ENCODE measurements around the gene TFB1M.
A peak's percentile ranks its signal among the peaks of the same experiment; 100 is the strongest.
"Not testable (repeated sequence)": the region's sequence is repeated elsewhere in the genome, so short reads cannot be mapped to it uniquely, and the experiment has no call there.

TFB1M gene

DNA sequence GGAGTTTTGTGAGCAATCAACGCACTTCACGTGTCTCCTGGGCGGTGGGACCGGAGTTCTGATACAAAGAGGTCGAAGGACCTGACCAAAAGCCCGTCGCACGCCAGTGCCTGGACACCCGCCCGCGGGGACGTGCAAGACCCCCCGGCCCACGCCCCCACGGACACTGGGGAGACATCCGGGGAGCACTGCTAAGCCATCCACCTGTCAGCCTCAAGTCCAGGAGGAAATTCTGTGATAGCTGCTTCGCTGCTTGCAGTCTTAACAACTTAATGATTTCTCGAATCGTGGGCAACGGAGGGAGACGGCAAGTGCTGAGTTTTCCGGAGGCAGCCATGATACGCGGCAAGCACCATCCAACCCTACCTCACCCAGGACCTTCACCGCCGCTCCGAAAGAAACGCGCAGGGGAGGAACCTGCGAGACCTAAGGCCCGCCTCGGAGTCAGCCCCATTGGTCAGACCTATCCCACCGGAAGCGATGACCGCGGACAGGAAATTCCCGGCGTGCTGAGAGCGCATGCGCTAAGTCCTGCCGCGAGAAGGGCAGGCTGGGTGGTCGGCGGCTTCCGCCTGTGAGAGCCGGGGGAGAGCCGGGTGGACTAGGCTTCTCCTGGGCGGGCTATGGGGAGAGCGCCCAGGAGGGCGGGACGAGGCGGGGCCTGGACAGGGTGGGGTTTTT is at the start of gene TFB1M:
TFB1M (minus strand) TSS at position 393 of the 681 bp plus-strand sequence; CDS start at position 337, 56 bp downstream.
- DNase-seq, result peak; percentile 97

DNA sequence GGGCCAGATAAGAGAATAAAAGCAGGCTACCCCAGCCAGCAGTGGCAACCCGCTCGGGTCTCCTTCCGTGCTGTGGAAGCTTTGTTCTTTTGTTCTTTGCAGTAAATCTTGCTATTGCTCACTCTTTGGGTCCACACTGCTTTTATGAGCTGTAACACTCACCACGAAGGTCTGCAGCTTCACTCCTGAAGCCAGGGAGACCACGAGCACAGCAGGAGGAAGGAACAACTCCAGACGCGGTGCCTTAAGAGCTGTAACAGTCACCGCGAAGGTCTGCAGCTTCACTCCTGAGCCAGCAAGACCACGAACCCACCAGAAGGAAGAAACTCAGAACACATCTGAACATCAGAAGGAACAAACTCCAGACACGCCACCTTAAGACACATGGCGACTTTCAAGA is 49.7 kb upstream of the TFB1M start:
- DNase-seq, result not testable (repeated sequence)

GRCh38 chr6:155362968-155363632 is 48.8 kb upstream of the TFB1M start:
- DNase-seq, result not testable (repeated sequence)

- DNase-seq, result no peak
Measured at GRCh38 chr6:155354167-155354566, 39.9 kb upstream of the TFB1M start.

DNA sequence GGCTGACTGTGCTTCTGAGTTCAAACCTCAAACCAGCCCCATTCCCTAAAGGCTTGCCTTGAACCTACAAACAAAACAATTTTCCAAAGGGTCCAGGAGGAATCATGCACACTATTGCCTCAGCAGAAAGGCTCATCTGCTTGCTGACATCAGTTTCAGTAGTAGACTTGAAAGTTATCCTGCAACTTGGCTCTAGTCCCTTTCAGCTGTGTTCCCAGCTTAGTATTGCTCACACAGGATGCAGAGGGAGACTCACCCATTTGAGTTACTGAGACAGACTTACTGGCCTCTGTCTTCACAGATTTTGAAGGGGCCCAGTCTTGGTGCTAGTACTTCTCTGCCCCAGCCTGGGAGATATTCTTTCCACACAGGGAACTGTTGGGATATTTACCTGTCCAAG is 38.5 kb upstream of the TFB1M start:
- no peak for DNase-seq

DNA sequence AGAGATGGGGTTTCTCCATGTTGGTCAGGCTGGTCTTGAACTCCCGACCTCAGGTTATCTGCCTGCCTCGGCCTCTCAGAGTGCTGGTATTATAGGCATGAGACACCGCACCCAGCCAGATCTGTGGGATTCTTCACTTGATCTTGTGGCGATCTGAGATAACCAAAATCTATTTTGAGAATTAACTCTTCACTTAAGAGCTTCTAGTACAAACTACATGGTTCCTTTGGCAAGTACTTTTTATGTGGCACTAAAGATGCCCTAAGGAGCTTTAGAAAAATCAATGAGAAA is 37.8 kb upstream of the TFB1M start:
- no peak for DNase-seq

DNA sequence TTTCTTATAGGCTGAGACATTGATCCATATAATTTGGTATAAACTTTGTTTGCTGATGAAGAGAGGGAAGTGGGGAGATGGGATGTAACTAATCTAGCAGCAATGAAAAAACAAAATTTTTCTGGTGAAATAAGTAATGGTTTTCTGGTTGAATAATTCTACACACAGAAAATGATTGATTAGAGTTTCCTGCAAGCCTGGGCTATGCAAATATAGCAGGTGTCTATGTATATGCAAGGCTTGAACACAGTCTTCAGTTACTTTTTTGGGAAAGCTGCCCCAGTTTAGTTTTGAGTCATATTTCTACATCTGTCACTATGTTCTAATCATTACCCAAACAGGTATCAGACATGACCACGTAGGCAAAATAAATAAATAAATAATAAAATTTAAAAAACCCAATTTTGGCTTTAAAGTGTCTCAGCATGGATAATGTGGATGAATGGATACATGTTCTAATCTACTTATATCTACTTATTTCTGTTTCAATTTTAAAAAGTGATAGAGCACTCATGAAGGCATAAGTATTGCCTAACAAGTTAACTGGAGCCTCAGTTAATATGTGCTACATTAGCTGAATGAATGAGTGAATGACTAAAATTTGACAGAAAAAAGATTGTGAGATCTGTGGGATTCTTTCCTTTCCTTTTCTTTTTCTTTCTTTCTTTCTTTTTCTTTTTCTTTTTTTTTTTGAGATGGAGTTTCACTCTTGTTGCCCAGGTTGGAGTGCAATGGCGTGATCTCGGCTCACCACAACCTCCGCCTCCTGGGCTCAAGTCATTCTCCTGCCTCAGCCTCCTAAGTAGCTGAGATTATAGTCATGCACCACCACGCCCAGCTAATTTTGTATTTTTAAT is 37.2 kb upstream of the TFB1M start:
- no peak for DNase-seq

GRCh38 chr6:155349956-155350355 is 35.7 kb upstream of the TFB1M start:
- DNase-seq, result no peak

GRCh38 chr6:155349129-155349528 is 34.8 kb upstream of the TFB1M start:
- DNase-seq, result no peak

DNA sequence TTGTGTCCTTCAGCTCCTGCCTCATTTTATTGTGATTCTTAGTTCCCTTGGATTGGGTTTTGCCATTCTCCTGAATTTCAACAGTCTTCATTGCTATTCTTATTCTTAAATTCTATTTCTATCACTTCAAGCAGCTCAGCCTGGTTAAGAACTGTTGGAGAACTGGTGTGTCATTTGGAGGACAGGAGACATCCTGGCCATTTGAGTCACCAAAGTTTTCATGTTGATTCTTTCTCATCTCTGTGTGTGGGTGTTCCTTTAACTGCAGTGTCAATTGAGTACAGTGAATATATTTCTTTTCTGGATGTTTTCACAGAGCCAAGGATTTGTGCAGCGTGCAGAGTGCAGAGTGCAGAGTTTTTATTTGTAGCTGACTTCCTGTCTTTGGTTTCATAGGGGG is 33.5 kb upstream of the TFB1M start:
- no peak for DNase-seq

GRCh38 chr6:155346957-155347356 is 32.7 kb upstream of the TFB1M start:
- no peak for DNase-seq

GRCh38 chr6:155344341-155345006 is 30.2 kb upstream of the TFB1M start:
- no peak for DNase-seq

DNA sequence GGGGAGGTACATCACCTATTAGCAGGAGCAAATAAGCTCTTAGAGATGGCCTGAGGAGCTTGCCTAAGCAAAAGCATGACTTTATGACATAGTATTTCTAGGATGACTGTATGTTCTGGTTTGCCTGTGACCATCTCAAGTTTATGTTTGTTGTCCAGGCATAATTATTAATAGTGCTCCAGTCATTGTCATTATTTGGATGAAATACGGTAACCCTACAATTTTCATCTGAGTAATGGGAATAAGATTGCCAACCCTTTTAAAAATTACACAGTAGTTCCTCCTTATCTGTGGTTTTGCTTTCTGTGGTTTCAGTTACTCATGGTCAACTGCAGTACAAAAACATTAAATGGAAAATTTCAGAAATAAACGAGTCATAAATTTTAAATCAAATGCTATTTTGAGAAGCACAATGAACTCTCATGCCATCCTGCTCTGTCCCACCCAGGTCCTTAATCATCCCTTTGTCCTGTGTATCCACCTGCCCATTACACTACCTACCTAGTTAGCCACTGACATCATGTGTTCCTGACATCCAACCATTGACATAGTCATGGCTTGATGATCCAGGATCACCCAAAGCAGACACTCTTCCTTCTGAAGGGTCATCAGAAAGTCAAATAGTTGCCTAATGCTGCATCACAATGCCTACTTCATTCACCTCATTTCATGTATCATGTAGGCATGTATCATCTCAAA is 27.0 kb upstream of the TFB1M start:
- DNase-seq, result no peak

DNA sequence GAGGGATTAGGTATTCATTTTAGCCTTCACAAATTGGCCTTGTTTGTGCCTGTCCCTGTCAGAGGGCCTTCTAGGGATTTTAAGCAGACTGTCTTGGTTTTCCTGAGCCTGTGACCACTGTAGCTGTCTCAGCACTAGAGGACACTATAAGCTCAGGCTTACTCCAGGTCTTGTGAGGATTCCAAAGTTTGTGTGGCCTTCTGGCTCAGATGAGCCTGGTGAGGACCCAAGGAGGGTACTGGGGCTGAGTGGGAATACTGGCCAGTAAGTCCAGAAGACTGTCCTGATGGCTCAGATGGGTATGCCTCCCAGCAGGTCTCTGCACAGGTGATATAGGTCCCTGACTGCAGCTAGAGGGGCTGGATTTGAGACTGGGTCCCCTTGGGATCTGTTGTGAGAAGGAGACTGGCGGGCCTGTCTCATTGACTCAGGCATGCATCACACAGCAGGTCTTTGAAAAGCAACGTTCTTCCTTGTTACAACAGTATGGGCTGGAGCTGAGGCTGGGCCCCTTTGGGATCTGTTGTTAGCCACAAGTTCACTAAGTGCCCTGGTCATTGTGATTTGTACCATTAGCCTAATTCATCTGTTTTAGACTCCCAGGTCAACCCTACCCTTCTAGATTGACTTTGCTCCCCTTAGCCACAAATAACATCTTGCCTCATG is 26.3 kb upstream of the TFB1M start:
- DNase-seq, result no peak

- not testable (repeated sequence) for DNase-seq
Measured at GRCh38 chr6:155339929-155340328, 25.6 kb upstream of the TFB1M start.

DNA sequence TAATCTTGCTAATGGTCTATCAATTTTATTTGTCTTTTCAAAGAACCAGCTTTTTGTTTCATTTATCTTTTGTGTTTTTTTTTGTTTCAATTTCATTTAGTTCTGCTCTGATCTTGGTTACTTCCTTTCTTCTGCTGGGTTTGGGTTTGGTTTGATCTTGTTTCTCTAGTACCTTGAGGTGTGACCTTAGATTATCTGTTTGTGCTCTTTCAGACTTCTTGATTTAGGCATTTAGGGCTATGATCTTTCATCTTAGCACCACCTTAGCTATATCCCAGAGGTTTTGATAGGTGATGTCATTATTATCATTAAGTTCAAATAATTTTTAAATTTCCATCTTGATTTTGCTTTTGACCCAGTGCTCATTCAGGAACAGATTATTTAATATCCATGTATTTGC is 24.0 kb upstream of the TFB1M start:
- DNase-seq, result not testable (repeated sequence)

GRCh38 chr6:155335265-155335664 is 21.0 kb upstream of the TFB1M start:
- DNase-seq, result no peak

DNA sequence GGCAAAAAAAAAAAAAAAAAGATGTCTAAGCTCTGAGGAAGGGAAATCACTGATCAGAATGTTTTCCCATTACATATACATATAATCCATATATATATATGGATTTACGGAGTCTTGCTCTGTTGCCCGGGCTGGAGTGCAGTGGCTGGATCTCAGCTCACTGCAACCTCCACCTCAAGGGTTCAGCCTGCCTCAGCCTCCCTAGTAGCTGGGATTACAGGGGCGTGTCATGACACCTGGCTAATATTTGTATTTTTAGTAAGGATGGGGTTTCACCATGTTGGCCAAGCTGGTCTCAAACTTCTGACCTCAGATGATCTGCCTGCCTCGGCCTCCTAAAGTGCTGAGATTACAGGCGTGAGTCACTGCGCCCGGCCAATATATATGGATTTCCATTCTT is 19.8 kb upstream of the TFB1M start:
- not testable (repeated sequence) for DNase-seq

DNA sequence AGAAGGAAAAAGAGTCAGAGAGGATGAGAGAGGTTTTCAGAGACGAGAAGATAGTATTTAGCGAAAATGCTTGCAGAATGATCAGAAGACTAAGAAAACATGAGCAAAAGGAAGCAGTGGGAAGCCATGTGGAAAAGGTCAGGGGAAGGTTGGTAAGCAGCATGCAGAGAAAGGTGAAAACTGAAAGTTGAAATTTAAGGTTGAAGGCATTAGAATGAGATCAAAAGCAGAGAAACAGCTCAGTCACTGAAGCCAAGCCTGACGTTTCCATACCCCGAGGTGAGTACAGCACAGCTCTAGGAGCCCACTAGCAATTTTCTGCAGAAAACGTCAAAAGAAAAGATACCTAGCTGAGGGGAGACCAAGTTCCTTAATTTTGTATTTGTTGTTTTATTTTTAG is 19.1 kb upstream of the TFB1M start:
- DNase-seq, result no peak

GRCh38 chr6:155330922-155331321 is 16.6 kb upstream of the TFB1M start:
- no peak for DNase-seq

DNA sequence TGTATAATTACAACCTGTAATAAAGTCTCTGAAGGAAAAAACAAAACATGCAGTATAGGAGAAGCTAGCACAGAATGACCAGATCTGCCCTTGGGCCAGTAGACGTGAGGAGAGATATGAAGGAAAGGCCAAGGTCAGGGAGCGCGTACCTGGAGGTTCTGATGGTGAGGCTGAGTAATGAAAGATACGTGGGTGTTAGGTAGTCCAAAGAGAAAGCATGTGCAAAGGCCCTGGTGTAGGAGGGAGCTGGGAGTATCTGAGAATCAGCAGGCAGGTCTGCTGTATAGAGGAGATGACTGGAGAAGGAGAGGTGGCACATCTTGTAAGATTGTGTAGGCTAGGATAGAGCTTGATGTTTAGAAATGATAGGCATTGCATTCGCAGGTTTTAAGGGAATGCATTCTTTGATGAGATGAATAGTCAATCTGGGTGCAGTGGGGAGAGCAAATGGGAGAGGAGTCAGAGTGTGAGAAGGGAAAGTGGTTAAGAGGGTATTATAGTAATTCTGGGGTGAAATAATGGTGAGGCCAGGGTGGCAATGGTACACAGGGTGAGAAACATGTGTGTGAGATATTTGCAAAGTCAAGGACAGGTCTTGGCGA is 15.9 kb upstream of the TFB1M start:
- DNase-seq, result no peak

All from stimulated activated CD4-positive, alpha-beta T cell treated with anti-CD3 and anti-CD28 coated beads, Interleukin-12 subunit alpha, Interleukin-12 subunit beta, amount 100 ng/mL, for 4 hours (primary cell).